Activated CD4-positive, alpha-beta T cell treated with anti-CD3 and anti-CD28 coated beads for 48 hours (primary cell): ENCODE measurements around the gene CTIF.

Source experiments
- DNase-seq: peaks from one replicate; pipeline ENCODE4 v3.0.0-alpha.2; 2020

CTIF gene

DNA sequence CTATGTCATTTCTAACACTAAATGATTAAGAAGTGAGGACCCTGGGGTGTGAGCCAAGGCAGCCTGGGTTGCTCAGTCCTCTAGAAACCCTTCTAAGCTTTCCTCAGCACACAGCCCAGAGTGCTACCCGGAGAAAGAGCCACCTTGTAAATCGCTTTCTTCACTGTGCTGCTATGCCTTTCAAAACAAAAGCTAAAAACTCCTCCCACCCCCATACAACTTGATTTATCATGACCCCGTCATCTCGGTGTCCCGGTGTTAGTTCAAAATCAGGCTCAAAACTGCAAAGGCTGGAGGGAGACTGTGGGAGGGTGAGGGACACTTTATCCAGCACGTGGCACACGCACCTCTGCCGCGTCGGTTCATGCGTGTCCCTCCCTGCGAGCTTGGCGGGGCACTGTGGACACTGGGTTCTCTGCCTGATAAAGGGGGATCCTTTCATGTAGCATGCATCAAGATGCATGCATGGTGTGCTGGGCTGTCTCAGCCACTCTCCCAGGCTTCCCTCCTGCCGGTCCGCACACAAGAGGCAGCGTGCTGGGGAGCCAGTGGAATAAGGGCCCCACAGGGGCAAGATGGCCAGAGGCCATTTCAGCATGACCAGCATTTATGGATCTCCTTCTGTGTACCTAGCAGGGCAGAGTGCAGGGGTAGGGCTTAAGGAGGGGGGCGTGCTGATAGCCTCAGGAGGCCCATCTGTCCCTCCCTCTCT is 241.5 kb downstream of the CTIF start:
- DNase-seq: no peak

DNA sequence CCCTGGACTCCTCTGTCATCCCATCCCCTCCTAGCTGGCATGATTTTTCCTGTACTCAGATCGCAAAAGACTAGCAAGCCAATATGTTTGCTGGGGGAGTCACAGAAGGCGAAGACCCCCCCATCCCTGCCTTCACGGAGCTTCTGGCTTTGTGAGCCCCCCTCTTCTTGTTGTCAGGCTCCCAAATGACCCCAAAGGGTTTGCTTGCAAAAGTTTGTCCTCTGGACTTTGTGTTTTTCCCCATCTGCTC is 242.0 kb downstream of the CTIF start:
- no peak for DNase-seq

DNA sequence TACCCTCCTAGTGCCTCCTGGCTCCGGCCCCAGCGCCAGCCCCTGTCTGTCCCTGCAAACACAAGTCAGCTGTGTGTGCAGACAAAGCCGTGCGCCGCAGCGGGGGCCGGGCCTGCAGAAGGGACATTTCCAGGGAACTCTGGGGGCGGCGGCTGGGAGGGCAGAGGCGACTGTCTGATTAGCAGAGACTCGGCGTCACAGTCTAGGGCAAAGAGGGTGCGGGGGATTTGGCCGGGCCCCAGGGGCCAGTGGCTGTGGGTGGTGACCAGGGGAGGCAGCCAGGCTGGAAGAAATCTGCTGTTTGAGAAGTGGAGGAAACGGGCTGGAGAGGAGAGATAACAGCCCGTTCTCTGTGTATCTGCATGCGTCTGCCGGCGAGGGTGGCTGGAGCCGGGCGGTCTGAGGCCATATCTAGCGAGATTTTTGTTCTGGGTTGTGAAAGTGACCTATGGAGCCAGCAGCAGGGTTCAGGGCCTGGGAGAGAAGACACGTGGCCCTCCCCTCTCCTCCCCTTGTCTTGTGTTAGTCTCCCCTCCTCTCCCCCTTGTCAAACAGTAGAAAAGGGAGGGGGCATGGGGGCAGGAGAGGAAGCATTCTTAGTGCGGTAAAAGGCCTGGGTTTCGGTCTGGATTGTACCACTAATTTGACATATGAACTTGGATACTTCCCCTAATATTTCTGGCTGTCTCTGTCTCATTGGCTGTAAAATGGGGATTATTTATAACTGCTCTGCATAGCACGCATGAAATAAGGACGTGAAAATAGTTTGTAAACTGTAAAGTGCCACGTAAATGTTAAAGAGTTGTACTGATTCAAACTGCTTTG is 242.5 kb downstream of the CTIF start:
- DNase-seq: no peak

DNA sequence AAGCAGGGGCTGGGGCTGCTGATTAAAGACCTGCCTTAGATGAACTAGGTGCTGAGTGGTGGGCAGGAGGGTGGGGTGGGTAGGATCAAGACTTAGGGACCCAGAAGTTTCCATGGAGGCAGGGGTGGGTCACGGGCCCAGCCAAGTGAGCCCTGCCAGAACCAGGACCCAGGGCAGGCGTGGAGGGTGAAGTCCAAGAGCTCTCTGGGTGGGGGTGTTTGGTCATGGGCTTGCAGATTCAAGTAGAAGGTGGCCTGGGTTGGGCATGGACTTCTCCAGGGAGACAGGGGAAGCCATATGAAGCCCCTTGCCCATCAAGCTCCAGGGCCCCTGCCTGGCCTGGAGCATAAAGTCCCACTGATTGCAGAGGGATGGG is 243.1 kb downstream of the CTIF start:
- DNase-seq: no peak

DNA sequence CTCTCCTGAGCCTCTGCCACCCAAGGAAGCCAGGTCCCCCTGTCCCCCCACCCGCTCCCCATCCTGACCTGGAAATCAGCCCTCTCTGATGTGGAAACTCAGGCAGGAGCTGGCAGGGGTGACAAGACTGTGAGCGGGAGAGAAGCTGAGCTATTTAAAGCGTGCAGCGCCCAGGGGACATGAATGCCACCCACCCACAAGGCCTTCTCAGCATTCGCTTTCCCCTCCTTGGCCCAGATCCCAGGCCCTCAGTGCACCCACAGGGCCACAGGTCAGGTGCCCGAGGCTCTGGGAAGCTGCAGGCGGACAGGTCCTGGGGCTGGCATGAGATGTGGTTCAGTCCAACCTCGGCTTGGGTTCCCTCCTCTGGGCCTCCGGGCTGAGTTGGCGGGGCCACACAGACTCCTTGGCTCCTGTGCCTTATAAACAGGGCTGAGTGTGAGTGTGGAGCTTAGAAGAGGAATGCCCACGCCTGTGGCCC is 243.6 kb downstream of the CTIF start:
- no peak for DNase-seq

DNA sequence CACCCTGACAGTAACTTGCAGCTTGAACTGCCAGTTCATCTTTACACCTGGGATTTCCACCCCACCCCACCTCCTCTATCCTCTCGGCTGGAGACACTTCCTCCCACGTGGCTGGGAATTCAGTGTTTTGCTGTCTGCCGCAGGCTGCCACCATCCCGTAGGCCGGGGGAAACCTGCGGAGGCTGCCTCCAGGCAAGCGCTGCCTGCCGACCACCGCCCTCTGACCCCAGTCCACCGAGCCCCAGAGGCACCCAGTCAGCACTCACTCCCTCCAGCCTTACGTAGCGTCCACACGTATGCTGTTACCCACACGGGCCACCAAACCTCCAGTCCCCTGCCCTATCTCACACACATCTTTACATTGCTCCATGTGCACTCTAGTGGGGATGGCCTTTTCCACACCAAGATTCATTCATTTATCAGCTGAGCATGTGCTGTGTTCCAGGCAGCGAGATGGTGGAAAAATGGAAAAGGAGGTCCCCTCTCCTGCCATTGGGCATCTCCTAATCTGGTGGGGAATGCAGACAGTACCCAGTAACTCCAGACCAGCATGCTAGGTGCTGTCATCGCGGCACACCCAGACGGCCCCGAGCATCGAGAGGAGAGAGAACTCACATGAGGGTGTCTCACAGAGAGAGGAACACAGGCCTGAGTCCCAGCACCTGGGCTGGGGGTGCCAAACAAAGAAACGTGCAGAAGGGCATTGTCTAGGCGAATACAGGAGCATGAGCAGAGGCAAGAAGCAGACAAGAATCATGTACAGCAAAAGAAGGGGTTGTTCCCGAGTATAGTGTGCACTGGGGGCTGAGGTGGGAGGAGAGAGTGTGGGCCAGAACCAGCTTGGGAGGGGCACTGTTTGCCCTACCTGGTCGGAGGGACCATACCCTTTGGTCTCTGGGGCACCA is 245.0 kb downstream of the CTIF start:
- DNase-seq: no peak

DNA sequence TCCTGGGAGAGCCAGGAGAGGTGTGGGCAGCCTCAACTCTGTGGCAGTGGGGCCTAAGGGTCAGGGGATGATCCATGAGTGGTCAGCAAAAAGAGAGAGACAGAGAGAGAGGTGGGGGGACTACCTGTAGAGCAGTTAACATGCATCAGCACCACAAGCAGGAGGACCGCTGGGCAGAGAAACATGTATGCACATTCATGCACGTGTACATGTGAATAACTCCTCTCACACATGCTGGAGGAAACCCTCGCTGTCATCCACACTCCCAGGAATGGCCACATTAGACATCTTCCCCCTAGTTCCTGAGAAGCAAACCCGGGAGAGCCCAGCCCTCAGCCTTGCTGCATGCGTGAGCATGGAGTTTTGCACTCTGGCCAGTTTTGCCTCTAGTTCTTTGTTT is 245.8 kb downstream of the CTIF start:
- DNase-seq: no peak

DNA sequence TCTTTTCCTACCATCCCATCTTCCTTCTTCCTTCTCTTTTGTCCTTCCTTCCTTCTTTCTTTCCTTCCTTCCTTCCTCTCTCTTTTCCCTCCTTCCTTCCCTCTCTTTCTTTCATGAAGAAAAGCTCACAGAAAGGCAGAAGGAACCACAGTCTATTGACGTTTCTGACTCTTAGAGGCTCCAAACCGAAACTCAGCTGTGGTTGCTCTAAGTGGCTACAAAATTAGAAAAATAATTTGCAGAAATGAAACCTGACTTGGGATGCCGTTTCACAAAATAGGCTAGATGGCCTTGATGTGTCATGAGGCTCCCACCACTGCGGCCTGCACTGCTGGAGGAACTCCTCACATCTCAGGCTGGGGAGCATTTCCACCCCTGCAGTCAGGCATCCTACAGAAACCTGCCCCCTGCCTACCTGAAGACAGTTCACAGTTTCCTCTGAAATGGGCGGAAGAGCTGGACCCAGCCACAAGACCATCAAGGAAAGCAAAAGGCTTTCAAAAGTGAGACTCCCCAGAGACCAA is 246.3 kb downstream of the CTIF start:
- peak; percentile 35 for DNase-seq

DNA sequence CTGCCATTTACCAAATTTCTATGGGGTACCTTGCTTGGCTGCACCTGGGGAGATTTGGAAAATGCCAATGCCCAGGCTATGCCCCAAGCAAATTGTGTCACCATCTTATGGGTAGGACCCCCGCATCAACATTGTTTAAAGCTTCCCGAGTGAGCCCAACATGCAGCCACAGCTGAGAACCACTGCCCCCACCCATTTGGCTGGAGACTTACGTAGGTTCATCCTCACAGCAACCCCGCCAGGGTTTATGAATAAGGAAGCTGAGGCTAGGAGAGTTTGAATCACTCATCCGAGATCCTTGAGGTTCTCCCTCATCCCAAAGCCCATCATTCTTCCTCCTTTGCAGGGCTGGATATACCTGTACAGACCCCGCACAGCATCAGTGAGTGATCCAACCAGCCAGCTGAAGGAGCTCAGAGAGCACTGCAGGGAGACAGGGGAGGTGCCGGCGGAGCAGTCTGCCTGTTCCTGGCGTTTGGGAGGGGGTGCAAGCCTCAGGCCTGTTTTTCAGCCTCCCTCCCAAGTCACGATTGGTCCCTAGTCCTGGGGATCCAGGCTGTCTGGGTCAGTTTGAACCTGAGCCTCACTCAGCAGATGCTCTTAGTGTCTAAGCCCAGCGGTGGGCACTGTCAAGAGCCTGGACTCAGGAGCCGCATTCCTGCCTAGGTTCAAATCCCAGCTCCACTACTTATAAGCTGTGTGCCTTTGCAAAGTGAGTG is 247.1 kb downstream of the CTIF start:
- DNase-seq: no peak

DNA sequence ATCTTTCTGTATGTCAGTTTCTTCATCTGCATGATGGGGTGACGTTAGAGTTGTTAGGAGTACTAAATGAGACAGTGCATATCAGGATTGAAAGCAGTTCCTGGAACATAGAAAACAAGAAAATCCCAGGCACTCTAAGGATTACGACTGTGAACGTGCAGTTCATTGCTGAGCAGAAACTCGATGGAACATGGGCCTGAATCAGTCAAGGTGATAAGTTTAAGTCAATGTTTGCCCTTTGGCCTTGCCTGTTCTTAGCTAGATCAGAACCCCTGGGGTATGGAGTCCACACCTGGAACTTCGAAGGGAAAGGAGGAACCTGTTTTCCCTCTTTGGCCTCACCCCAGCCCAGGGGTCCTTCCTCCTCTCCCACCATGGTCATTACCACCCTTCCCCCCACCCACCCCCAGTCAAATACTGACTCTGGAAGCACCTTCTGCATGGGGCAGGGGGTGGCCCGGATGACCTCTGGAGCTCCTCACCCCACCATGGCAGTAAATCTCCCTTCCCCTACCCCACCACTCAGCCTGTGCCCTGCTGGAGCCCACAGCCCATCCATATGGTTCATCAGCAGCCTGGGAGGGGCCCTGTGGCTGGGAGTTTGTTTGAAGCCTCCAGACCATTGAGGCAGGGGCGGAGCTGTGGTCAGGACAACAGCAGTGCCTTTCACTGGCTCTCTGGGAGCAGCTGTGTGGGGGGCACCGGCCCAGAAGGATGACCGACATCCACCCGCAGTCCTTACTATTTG is 247.8 kb downstream of the CTIF start:
- no peak for DNase-seq

DNA sequence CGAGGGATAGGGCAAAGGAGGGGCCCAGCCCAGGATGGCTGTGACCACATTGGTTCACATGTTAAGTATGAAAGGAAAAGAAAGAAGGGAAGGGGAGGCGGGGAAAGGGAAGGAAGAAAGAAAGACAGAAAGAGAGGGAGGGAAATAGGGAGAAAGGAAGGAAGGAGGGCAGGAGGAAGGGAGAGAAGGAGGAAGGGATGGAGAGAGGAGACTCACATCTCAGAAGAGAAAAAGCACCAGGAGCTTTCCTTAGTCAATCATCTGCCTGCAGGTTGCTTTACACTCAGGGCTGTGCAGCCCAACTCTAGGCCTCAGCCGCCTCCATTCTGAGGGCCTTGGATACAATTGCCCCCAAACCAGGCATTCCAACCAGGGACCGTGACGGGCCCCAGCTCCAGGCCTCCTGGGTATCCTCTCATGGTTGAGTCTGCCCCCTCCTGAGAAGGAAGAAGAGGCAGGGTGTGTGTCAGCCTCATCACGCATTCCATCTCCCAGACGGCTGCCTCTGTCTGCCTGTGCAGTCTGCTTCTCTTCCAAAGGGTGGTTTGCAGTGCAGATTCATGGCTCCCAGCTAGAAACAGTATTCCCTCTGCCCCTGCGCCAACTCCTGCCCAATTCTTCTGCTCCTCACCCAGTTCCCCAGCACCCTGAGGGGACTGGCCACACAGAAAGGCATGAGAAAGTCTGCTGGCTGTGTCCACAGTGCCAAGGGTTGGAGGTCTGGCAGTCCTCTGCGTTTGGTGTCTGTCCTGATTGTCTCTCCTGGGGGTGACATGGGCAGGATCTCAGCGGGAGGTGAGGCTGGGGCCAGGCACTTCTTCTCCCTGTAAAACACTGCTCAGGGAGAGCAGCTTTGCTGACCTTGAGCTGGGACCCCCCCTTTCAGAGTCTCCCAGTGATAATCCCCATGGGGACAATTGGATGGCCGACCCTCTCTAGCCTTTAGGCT is 248.6 kb downstream of the CTIF start:
- no peak for DNase-seq

DNA sequence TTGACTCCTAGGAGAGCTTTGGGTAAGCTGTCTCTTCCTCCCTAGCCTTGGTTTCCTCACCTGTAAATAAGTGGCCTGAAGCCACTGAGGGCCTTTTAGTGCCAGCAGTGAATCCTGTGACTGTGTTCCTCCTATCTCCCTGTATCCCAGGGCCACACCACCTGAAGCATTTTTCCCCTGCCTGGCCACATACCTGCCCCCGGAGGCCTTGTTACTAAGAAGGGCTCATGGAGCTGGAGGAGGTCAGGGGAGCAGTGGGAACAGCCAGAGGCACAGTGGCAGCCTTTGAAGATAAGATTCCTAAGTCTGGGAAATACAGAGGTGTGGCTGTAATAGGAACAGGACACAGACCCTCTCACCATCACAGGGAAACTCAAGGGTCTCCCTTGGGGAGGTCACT is 249.5 kb downstream of the CTIF start:
- DNase-seq: no peak

DNA sequence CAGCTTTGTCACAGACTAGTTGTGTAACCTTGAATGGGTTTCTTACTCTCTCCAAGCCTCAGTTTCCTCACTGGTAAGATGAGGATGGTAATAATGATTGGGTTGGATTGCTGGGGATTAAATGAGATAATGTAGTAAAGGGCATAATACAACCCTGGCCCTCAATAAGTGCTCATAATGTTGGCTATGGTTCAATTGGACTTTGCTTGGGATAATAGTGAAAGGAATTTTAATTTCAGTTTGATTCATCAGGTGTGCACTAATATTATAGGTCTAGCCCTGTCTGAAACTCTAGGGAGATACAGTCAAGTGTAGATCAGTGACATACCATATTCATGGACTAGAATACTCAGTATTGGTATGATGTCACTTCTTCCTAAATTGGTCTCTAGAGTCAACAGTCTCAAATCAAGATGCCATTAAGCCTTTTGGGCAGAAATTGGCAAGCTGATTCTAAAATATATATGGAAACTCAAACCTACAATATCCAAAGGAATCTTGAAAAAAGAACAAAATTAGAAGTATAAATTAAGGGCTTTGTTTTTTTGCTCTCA is 250.5 kb downstream of the CTIF start:
- no peak for DNase-seq

DNA sequence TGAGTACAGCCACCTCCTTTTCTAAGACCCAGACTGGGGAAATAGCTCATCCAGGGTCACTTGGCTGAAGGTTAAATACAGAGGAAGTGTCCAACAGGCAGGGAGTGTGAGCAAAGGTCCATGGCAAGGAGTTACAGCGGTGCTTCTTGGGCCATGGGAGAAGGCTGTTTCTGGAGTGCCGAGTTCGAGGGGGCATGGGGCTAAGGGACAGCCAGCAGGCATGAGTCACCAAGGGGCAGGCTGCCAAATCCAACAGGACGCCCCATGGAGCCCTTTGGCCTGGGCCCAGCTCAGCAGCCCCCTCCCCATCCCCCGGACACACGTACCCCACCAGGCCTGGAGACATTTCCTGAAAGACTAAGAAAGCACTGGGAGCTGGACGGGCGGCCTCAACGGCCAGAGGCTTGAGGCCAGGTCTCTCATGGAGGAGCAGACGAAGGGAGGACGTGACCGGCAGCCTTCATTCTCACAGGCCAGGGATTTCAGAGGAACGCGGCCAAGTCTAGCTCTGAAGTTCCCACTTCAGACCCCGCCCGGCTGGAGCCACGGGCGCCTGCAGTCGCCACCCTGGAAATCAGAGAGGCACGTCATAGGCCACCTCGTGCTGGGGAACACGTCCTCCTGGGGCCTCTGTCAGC is 251.5 kb downstream of the CTIF start:
- no peak for DNase-seq

DNA sequence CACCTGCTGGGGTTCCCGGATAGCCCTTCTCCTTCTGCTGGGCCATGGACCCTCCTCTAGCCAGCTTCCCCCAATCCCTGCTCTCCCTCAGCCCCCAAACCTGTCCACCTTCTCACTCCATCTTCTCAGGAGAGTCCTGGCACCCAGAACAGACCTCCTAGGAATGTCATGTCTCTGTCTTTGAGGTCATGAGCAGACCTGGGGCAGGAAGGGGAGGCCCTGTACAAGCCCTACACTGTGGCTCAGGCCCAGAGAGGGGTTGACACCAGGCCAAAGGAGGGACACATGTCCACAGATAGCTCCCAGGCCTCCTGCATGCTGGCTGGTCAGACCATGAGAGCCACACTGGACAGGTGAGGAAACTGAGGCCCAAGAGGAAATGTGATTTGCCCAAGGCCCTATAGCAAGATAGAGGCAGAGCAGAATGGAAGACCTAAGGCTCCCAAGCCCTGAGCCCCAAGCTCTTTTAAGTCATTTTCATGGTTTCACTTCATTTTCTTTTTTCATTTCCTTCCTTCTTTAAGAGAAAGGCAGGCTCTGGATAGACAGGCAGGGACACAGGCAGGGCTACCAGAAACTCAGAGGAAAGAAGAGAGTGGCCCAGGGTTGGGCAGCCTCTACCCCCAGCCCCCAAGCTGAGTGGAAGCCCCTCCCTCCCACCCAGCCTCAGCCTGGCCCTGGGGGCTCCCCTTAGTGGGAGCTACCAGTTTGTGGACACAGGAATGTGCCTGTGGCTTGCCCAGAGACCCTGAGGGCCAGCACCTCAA is 252.2 kb downstream of the CTIF start:
- no peak for DNase-seq

DNA sequence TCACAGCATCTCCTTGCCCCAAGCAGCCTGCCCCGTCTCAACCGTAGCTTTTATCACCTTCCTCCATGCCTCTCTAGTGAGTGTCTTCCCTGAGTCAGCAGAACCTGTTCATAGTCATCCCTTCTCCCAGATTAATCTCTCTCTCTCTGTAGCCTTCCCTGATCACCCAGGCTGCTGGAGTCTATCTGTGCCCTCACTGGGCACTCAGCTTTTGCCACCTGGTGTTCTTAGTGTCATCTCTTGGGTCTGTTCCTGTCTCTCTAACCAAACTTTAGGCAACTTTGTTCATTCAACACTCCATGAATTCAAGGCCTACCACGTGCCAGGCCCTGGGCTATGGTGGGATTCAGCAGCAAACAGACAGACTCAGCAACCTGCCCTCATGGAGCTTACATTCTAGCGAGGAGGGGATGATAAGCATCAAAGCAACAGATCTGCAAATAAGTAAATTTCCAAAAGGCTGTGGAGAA is 252.8 kb downstream of the CTIF start:
- DNase-seq: no peak

DNA sequence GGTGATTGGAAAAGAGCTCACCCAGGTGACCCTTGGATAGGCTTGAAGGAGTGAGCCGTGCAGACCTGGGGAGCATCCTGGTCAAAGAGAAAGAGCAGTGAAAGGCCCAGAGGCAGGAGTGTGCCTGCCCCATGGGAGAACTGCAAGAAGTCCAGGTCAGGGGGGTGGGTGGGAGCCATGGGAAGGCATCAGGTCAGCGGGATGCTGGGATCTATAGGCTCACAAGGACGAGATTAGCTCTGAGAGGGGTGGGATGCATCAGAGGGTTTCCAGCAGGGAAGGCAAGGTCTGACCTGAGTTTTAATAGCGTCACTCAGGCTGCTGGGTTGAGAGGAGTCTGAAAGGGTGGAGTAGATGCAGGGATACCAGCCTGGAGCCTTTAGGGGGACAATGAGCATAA is 253.3 kb downstream of the CTIF start:
- no peak for DNase-seq

DNA sequence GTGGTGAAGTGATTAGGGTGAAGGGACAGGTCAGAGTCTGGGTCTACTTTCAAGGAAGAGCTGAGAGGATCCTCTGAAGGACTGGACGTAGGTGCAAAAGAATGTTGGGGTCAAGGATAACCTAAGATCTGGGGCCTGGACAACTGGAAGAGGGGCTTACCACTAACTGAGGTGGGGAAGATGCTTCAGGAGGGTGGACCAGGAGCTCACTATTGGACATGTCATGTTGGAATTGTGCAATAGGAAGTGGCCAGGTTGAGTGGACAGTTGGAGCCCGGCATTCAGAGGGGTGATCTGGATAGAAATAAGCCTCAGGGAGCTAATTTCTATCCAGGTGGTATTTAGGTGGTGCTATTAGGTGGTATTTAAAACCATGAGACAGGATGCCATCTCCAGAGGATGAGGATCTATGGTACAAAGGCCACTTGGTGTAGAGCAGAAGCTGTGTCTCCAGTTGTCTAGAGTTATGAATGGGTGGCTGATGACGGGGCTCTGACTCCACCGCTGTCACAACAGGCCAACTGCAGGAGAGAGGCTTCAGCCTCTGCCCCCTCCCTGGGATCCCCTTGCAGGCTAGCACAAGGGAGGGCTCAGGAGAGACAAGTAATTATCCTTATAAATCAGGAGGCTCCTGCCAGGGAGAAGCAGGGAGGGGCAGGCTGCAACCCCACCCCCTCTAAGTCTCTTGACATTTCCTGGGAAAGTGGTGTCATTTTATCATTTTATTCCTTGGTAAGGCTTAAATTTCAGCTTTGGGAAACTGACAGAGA is 254.0 kb downstream of the CTIF start:
- DNase-seq: no peak
